ENCODE measurements around the gene TWF2.
A peak's percentile ranks its signal among the peaks of the same experiment; 100 is the strongest.

The TWF2 gene

GRCh38 chr3:52237006-52237656, 1.8 kb downstream of the TWF2 start:
- DNase-seq = no peak

DNA sequence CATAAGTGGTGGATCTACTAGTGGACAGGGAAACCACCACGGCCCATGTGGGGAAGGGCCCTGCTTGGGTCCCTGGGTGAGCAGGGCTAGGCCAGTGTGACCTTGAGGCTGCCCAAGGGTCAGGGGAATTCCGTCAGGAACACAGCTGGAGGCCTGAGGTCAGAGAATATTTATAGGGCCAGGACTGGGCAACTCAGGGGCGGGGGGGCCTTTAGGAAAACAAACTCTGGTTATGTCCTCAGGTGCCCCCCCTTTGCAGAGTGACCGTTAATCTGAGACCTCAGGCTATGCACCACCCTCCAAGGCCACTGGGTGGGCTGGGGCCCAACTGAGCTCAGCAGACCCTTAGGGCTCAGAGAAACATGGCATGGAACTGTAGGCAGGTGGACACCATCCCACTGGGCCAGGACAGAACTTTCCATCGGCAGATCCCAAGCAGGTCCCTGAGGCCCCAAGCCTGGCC, 2.5 kb downstream of the TWF2 start:
- no peak for DNase-seq

GRCh38 chr3:52234516-52235447, 4.2 kb downstream of the TWF2 start:
- no peak for DNase-seq

DNA sequence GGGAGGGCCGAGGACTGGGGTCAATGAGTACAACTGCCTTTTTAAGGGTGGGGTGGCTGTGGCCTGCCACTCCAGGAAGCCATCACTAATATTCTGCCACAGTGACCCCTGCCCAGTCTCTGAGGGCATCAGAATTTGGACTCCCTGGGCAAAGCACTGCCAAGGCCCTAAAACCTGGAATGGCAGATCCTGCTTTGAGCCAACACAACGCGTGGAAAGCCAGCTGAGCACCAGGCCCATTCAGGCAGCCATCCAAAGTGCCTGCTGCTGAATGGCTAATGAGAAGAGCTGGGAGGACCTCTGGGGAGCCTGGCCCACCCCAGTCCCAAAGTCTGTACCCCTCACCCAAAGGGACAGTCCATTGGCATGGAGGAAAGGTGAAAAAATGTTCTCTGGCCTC, 5.0 kb downstream of the TWF2 start:
- DNase-seq = no peak

- DNase-seq = no peak
These were observed 5.8 kb downstream of the TWF2 start for GRCh38 chr3:52233108-52233591.

DNA sequence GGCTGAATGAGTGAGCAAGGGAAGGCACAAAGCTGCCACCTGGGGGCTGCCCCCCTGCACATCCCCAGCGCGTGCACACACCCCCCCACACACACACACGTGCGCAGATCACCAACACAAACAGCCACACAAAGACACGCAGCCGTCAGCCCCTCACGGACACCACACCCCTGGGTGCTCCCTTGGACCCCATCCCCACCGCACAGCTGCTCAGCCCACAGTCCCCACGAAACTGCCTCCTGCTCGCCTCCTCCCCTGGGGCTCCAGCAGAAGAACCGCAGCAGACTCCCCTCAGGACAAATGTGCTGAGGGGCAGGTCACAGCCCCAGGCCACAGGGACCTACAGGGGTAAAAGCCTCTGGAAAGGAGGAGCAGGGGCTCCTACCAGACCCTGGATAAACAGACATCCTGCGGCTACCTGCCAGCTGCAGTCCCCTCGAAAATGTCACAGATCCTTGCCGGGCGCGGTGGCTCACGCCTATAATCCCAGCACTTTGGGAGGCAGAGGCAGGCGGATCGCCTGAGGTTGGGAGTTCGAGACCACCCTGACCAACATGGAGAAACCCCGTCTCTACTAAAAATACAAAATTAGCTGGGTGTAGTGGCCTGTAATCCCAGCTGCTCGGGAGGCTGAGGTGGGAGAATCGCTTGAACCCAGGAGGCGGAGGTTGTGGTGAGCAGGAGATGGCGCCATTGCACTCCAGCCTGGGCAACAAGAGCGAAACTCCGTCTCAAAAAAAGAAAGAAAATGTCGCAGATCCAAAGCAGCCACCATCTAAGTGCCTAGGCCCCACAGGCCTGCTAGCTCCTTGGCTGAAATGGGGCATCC, 6.5 kb downstream of the TWF2 start:
- no peak for DNase-seq

GRCh38 chr3:52231502-52232278, 7.3 kb downstream of the TWF2 start:
- DNase-seq = peak; percentile 92

DNA sequence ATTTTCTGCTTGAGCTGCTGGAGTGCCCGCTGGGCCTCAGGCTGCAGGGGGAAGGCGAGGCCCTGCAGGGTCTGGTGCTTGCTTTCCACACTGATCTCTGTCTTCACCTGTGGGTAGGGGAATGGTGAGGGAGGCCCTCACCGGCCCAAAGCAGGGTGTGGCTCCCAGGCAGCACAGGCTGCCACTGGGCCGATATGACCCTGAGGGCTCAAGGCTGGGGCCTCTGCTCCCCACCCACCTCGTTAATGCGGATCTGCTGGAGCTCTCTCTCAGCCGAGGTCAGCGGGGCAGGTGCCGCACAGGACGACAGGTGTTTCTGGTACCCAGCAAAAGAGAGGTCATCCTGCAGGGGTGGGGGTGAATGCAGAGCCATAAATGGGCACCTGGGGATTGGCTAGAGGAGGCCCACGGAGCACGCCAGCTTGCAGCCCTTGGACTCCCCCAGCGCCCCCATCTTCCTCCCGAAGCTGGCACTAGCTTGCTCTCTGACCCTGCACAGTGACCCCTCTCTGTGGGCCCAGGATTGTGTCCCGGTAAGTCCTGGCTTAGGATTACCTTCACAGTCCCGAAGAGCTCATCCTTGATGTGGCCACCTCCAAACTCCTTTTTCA, 8.0 kb downstream of the TWF2 start:
- no peak for DNase-seq

DNA sequence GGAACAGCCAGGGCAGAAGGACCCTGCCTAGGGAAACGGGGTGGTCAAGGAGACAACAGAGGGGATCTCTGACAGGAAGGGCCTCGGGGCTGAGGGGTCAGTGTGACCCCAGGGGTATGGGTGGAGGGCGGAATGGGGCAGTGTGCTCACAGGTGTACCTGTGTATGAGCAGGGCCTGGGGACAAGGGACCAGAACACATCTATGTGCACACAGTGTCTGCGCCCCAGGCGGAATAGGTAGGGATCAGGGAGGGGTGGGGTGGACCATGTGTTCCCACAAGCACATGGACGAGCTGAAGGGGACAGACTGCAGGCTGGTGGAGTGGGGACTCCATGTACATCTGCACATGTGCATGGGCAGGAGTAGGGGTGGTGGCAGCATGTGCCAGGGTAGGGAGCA, 8.5 kb downstream of the TWF2 start:
- DNase-seq = no peak

GRCh38 chr3:52229656-52230055, 9.3 kb downstream of the TWF2 start:
- DNase-seq = no peak

DNA sequence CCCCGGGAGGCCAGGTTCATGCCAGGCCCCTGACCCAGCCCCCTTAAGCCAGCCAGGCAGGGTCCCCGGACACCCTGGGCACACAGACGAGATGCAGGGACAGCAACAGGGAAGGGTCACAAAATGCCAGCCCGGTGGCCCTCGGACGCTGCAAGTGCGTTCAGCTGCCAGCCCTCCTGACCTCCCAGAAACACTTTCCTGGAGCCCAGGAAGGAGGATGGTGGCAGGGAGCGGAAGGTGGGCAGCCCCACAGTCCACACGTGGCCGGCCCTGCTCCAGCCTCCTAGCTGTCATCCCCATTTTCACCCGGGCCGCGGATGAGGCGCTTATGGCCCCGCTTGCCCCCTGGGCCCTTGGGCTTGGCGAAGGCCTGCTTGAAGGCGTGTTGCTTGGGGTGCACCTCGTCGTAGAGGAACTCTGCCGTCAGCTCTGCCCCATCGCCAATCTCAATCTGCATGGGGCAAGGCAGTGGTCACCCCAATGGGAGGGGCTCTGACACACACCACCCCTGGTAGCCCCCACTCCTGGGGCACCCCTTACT, 10.1 kb downstream of the TWF2 start:
- no peak for DNase-seq

DNA sequence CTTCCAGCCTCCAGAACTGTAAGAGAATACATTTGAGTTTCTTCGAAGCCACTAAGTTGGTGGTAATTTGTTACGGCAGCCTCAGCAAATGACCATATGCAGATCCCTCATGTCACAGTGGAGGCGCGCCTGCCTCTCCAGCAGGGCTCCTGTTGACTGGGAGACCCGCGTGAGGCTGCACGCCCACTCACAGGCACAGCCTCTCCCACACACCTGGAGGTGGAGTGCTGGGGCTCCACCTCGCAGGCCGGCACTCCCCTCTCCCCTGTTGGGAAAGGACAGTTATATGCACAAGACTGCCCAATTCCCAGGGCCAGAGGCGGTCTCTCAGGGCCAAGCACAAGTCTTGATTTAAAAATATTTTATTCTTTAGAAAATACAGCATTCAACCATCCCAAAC, 10.7 kb downstream of the TWF2 start:
- no peak for DNase-seq

DNA sequence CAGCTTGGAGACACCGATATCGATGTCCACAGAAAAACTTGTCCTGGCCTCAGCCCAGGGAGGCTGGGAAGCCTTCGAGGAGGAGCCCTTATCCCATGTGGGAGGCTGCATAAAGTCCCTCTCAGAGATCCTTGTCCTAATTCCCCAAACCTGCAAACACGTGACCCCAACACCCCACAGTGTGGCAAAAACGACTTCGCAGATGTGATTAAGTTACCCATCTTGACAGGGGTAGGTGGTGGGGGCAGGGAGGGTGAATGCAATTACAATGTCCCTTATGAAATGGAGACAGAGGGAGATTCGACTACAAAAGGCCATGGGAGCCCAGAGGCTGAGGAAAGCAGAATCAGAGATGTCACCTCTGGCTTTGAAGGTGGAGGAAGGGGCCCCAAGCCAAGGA, 11.2 kb downstream of the TWF2 start:
- DNase-seq = no peak

GRCh38 chr3:52227117-52227516, 11.8 kb downstream of the TWF2 start:
- DNase-seq = no peak

GRCh38 chr3:52226229-52226817, 12.6 kb downstream of the TWF2 start:
- no peak for DNase-seq

DNA sequence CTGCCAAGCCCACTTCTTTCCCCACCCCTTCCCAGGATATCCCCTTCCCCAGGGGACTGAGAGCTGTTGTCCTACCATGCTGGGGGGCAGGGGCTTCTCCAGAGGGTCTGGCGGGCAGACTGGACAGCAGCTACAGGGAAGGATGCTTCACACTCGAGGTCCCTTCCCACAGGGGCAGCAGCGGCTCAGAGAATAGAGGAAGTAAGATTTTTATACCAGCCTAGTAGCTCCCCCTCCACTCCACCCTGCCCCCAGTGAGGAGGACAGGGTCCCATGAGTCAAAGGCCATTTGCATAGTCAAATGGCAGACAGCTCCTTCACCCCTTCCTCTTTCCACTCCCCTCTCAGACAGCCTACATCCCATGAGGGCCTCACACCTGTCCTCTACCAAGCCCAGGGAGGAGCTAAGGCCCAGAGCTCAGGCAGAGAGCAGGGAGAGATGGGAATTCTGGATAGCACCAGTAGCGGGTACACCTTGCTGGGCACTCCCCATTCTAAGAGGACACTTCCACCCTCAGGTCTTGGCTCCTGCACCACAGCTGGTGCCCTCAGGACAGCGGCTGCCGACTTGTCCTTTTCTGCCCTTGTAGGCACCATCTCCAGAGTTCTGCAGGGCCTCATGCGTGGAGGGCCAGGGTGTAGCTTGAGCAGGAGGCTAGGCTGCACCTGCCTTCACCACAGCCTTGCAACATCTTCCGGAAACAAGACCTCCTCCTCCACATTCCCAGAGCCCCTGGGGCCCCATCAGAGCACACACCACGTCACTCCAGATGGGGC, 13.3 kb downstream of the TWF2 start, which contains the start of gene TLR9:
Gene TLR9, minus strand, starts transcription at position 194 of the 777 bp plus-strand sequence. Its CDS starts 116 bp downstream, at position 78.
- DNase-seq = no peak

- no peak for DNase-seq
These were observed 15.2 kb downstream of the TWF2 start for GRCh38 chr3:52223449-52224408.

- no peak for DNase-seq
These were observed 16.4 kb downstream of the TWF2 start for GRCh38 chr3:52222319-52223221.

Measured in activated gamma-delta T cell treated with Interleukin-2 at 50 U/mL for 16 hours (primary cell).